Epidermal melanocyte (primary cell): ENCODE data around the gene TMEM132C.

Source experiments
- DNase-seq: peaks from one replicate; pipeline ENCODE4 v3.0.0; 2011; ENCODE audit warnings: low spot score; ENCODE audit not compliant: insufficient read length

The TMEM132C gene

GRCh38 chr12:128702371-128702770, 435.4 kb downstream of the TMEM132C start:
- no peak for DNase-seq

DNA sequence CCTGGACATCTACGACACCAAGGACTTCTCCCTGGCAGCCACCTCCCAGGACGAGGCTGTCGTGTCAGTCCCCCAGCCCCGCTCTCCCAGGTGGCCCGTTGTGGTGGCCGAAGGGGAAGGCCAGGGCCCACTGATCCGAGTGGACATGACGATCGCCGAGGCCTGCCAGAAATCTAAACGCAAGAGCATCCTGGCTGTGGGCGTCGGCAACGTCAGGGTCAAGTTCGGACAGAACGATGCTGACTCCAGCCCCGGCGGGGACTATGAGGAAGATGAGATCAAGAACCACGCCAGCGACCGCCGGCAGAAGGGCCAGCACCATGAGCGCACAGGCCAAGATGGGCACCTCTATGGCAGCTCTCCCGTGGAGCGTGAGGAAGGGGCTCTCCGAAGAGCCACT, 438.2 kb downstream of the TMEM132C start:
- DNase-seq: no peak

GRCh38 chr12:128707488-128707887, 440.5 kb downstream of the TMEM132C start:
- DNase-seq: no peak

DNA sequence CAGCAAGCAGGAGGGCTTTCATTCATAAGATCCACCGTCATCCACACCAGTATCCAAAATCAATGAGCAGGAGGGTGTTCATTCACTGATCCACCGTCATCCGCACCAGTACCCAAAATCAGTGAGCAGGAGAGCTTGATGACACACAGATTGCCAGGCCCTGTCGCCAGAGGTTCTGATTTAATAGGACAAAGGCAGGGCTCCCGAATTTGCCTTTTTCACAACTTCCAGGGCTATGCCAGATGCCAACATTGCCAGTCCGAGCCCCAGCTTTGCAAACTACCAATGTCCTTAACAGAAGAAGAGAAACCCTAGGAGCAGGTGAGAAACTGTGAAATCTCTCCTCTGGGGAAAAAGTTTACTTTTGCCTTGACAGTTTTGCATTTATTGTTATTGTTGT, 441.8 kb downstream of the TMEM132C start:
- no peak for DNase-seq

DNA sequence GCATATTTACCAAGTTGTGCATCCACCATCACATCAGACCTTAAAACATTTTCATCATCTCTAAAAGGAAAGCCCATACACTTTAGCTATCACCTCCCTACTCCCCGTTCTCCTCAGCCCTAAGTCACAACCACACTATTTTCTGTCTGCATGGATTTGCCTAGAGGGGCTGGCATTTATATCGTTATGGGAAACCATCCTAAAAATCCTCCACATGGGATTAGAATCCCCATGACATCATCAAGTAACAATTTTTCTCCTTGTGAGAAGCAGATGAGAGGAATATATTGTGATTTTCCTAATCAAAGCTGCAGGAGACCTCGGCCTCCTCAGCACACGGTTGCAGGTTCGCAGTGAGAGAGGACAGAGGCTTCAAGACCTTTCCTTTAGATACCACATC, 442.7 kb downstream of the TMEM132C start:
- DNase-seq: no peak

- no peak for DNase-seq
These were observed 444.5 kb downstream of the TMEM132C start for GRCh38 chr12:128711486-128711885.

- DNase-seq: no peak
These were observed 445.7 kb downstream of the TMEM132C start for GRCh38 chr12:128712622-128713021.

GRCh38 chr12:128715485-128715884, 448.5 kb downstream of the TMEM132C start:
- DNase-seq: no peak

DNA sequence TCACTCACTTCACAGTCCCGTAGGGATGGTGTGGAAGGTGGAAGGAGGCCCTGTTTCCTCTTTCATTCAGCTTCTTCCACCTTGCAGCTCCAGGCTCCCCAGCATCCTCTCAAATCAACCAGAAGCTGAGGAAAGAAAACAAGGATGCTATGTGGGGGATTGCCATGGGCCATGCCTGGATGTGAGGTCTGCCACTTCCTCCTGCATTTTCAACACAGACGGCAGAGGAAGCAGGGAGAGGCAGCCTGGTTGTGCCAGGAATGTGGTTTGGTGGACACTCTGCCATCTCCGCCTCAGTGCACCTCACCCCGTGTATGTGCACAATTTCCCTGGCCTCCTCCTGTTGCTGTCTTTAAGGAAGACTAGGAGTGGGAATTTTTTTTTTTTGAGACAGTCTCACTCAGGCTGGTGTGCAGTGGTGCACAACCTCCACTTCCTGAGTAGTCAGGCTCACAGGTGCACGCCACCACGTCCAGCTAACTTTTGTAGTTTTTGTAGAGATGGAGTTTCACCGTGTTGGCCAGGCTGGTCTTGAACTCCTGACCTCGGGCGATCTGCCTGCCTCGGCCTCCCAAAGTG, 457.6 kb downstream of the TMEM132C start:
- DNase-seq: no peak

- DNase-seq: no peak
These were observed 459.9 kb downstream of the TMEM132C start for GRCh38 chr12:128726886-128727285.

DNA sequence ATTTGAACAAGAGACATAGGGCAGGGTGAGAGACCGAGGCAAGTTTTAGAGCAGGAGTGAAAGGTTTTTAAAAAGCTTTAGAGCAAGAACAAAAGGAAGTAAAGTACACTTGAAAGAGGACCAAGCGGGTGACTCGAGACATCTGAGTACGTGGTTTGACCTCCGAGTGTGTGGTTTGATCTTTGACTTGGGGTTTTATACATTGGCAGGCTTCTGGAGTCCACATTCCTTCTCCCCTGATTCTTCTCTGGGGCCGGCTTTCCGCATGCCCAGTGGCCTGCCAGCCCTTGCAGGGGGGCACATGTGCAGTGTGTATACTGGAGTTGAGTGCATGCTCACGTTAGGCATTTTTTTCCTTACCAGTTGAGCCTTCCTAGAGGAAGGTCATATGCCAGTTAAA, 460.5 kb downstream of the TMEM132C start:
- DNase-seq: no peak

DNA sequence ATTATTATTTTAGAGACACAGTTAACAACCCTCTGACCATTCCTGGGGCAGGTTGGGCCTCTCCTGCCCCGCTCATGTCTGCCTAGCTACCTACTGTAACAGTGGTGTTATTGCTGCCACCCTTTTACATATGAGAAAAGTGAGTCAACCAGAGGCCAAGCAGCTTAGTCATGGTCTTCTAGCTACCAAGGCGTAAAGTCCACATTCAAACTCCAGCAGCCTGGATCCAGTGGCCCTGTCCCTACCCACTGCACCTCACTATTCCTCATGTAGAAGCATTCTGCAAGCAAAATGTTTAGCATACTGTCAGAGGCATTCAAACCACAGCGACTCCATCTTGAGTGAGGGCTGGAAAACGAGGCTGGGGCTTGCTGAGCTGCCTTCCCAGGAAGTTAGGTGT, 461.0 kb downstream of the TMEM132C start:
- no peak for DNase-seq

GRCh38 chr12:128729628-128730121, 462.7 kb downstream of the TMEM132C start:
- no peak for DNase-seq

DNA sequence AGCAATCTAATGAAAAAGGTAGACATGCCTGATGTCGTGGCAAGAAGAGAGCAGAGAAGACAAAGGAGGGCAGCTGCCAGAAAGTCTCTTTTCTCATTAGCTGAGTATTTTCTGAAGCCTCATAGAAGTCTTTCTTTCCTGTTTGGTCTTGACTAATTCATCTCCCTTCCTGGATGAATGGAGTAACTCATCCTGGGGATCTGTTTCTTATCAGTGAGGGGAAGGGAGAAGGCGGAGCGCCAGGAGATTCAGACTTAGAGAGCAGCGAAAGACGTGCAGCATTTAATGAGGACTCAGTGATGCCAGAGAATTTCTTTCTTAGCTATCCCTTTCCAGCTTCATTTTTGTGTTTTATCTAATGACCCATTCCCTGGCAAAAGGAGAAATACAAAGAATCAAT, 467.4 kb downstream of the TMEM132C start:
- no peak for DNase-seq

DNA sequence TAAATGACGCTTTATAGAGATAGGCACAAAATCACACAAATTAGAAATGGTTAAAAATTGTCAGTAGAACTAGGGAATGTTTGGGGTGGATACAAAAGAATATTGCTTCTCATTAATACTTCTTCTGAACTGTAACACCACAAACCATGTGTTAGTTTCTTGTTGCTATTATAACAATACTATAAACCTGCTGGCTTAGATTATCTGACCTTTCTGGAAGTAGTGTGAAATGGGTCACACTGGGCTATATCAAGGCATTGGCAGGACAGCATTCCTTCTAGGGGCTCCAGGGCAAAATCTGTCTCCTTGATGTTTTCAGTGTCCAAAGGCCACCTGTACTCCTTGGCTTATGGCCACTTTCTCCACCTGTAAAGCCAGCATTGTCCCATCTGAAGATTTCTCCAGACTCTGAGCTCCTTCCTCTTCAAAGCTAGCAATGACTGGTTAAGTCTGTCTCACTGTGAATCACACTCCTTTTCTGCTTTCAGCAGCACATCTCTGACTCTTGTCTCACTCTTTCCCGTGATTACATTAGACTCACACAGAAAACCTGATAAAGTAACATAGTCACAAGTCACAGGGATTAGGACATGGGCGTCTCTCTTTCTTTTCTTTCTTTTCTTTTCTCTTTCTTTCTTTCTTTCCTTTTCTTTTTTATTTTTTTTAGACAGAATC, 470.5 kb downstream of the TMEM132C start:
- no peak for DNase-seq

DNA sequence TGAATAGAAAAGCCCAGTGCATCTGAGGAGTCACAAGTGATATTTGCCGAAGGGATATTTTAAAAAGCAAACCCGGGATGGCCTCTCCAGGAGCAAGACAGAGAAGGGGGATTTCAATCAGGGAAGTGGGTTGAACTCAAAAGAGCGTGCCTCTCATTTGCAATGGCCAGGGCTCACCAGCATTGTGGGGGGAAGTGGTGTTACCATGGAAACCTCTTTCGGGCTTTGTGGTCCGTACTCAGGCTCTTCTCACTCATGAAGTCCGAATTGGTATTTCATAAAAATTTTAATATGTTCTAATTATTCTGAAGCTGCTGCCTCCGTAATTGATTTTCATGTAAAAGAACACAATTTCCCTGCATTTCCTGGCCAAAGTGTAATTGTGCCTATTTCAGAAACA, 476.9 kb downstream of the TMEM132C start:
- no peak for DNase-seq

DNA sequence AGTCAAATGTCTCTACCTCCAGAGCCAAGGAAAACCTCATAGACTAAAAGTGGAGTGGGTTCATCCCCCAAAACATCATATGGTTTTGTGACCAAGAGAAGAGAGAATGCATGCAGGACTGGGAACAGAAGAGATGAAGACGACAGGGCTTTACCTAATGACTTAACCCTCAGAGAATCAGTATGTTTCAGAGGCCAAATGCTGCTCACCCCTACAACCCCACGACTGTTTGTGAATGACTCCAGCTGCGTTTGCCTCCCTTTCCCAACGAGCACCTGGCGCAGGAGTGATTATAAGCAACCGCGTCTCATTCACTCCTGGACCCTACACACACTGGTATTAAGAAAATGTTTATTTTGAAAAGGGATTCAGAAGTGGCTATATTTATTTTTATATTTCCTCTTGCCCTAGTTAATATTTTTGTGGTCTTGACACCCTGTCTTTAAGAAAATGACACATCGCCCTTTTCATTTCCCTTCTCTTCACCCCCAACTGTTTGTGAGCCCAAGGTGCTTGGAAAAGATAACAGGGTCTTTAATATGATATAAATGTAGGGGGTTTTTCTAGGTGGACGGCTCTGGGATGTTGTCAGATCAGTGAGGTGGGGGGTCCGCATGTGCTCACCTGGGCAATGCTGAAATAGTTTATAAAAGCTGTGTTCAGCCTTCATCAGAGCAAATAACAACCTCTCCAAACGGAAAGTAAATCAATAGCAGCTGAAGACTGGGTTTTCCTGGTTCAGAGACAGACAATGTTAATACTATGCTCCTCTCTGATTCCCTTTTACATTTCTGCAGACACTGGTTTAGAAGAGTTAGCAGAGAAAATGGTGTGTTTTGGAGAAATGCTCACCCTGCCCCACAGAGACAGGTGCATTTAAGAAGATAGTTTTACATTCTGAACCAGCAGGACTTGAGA, 479.1 kb downstream of the TMEM132C start:
- no peak for DNase-seq

GRCh38 chr12:128747441-128747840, 480.5 kb downstream of the TMEM132C start:
- DNase-seq: no peak

GRCh38 chr12:128752386-128752785, 485.4 kb downstream of the TMEM132C start:
- no peak for DNase-seq

- no peak for DNase-seq
These were observed 486.5 kb downstream of the TMEM132C start for GRCh38 chr12:128753438-128753837.

DNA sequence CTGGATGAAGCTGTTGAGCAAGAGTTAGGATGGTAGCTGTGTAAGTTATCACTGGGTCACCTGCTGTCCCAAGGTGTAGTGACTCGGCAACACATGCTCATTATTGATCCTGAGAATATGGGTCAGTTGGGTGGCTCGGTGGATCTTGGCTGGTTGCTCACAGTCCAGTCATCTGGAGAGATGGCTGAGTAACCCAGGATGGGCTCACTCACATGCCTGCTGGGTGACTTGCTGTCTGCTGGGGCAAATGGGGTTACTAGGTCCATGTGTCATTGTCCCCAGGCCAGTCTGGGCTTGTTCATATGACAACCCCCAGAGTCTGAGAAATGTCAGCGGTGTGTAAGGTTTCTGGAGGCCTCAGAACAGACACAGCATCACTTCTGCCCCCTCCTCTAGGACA, 487.3 kb downstream of the TMEM132C start:
- DNase-seq: no peak

DNA sequence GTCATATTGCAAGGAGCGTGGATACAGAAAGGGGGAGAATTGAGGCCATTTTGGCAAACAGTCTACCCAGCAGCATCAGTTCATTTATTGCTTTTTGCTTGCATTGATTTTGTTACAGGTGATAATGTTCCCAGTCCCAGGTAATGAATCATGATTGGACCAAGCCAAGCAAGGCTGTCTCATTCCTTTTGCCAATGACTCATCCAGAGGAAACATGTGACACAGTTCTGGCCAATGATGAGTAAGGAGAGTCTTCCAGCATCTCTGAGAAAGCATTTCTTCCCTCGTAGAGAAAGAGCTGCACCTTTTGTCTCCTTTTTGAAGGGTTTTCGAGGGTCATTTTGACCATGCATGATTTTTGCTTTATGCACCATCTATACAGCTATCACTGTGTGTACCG, 488.6 kb downstream of the TMEM132C start:
- no peak for DNase-seq
